ENCODE results near the gene TGOLN2.

- TF ChIP-seq ZNF547 (CRISPR knock-in tag; IDR thresholded peaks at IDR 0.05), result no peak
- TF ChIP-seq HMG20B (CRISPR knock-in tag; conservative IDR thresholded peaks at IDR 0.05), result no peak
- TF ChIP-seq, protein P1, sequence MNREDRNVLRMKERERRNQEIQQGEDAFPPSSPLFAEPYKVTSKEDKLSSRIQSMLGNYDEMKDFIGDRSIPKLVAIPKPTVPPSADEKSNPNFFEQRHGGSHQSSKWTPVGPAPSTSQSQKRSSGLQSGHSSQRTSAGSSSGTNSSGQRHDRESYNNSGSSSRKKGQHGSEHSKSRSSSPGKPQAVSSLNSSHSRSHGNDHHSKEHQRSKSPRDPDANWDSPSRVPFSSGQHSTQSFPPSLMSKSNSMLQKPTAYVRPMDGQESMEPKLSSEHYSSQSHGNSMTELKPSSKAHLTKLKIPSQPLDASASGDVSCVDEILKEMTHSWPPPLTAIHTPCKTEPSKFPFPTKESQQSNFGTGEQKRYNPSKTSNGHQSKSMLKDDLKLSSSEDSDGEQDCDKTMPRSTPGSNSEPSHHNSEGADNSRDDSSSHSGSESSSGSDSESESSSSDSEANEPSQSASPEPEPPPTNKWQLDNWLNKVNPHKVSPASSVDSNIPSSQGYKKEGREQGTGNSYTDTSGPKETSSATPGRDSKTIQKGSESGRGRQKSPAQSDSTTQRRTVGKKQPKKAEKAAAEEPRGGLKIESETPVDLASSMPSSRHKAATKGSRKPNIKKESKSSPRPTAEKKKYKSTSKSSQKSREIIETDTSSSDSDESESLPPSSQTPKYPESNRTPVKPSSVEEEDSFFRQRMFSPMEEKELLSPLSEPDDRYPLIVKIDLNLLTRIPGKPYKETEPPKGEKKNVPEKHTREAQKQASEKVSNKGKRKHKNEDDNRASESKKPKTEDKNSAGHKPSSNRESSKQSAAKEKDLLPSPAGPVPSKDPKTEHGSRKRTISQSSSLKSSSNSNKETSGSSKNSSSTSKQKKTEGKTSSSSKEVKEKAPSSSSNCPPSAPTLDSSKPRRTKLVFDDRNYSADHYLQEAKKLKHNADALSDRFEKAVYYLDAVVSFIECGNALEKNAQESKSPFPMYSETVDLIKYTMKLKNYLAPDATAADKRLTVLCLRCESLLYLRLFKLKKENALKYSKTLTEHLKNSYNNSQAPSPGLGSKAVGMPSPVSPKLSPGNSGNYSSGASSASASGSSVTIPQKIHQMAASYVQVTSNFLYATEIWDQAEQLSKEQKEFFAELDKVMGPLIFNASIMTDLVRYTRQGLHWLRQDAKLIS (CRISPR knock-in tag; IDR thresholded peaks at IDR 0.05), result no peak
- no peak for TF ChIP-seq ZNF317 (CRISPR knock-in tag; IDR thresholded peaks at IDR 0.05)
- no peak for TF ChIP-seq NCOR1 (IDR thresholded peaks at IDR 0.05; ENCODE audit: borderline replicate concordance, low read length)
- TF ChIP-seq, protein P2, sequence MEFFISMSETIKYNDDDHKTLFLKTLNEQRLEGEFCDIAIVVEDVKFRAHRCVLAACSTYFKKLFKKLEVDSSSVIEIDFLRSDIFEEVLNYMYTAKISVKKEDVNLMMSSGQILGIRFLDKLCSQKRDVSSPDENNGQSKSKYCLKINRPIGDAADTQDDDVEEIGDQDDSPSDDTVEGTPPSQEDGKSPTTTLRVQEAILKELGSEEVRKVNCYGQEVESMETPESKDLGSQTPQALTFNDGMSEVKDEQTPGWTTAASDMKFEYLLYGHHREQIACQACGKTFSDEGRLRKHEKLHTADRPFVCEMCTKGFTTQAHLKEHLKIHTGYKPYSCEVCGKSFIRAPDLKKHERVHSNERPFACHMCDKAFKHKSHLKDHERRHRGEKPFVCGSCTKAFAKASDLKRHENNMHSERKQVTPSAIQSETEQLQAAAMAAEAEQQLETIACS (CRISPR knock-in tag; IDR thresholded peaks at IDR 0.05), result no peak
Measured at GRCh38 chr2:85376291-85377065, 48.7 kb upstream of the TGOLN2 start.

Data from HepG2 (cell line).